Measurements from ENCODE around the gene CEP250.
"Not testable (repeated sequence)": the region's sequence is repeated elsewhere in the genome, so short reads cannot be mapped to it uniquely, and the experiment has no call there.

CEP250 gene

GRCh38 chr20:35552914-35553313 lies 97.5 kb downstream of the CEP250 start:
- no peak for TF ChIP-seq CTCF (conservative IDR thresholded peaks at IDR 0.05; ENCODE audit: low read depth, low read length)
- no peak overlapping the region for H3K4me3 ChIP-seq (ENCODE audit: low read length)
- no peak for DNase-seq (ENCODE audit: low read depth)

- peak; percentile 5 for DNase-seq (ENCODE audit: low read depth)
These were observed 100.1 kb downstream of the CEP250 start for GRCh38 chr20:35555461-35555860.

GRCh38 chr20:35555951-35556645 lies 100.7 kb downstream of the CEP250 start:
- no peak overlapping the region for H3K4me3 ChIP-seq (ENCODE audit: low read length)
- DNase-seq (ENCODE audit: low read depth): no peak
- TF ChIP-seq CTCF (conservative IDR thresholded peaks at IDR 0.05; ENCODE audit: low read depth, low read length): no peak

More at GRCh38 chr20:35555461-35555860, 100.1 kb downstream of the CEP250 start:
- not testable (repeated sequence) for H3K4me3 ChIP-seq (ENCODE audit: low read length)

GRCh38 chr20:35556871-35557270 lies 101.5 kb downstream of the CEP250 start:
- no peak overlapping the region for H3K4me3 ChIP-seq (ENCODE audit: low read length)
- DNase-seq (ENCODE audit: low read depth): no peak
- TF ChIP-seq CTCF (conservative IDR thresholded peaks at IDR 0.05; ENCODE audit: low read depth, low read length): no peak

GRCh38 chr20:35558451-35558850 lies 103.1 kb downstream of the CEP250 start:
- no peak for TF ChIP-seq CTCF (conservative IDR thresholded peaks at IDR 0.05; ENCODE audit: low read depth, low read length)
- DNase-seq (ENCODE audit: low read depth): no peak
- no peak overlapping the region for H3K4me3 ChIP-seq (ENCODE audit: low read length)

- DNase-seq (ENCODE audit: low read depth): no peak
- TF ChIP-seq CTCF (conservative IDR thresholded peaks at IDR 0.05; ENCODE audit: low read depth, low read length): no peak
- H3K4me3 ChIP-seq (ENCODE audit: low read length): no peak overlapping the region
These were observed 103.8 kb downstream of the CEP250 start for GRCh38 chr20:35559042-35559693.

- no peak for TF ChIP-seq CTCF (conservative IDR thresholded peaks at IDR 0.05; ENCODE audit: low read depth, low read length)
- DNase-seq (ENCODE audit: low read depth): no peak
- no peak overlapping the region for H3K4me3 ChIP-seq (ENCODE audit: low read length)
These were observed 104.7 kb downstream of the CEP250 start for GRCh38 chr20:35560105-35560511.

Measured in retinal pigment epithelial cell (primary cell).